ENCODE results near the gene MGRN1.

GRCh38 chr16:4648917-4649316 lies 24.3 kb downstream of the MGRN1 start:
- no peak for TF ChIP-seq CTCF (IDR thresholded peaks at IDR 0.05)
- TF ChIP-seq POLR2A (IDR thresholded peaks at IDR 0.05): no peak
